HG03095 (cell line): ENCODE measurements around the gene SKIL.
A peak's percentile ranks its signal among the peaks of the same experiment; 100 is the strongest.
"Not testable (repeated sequence)": the region's sequence is repeated elsewhere in the genome, so short reads cannot be mapped to it uniquely, and the experiment has no call there.

Experiments
- ATAC-seq: cut with Tn5 transposase; IDR thresholded peaks from one replicate; pipeline ENCODE4 v1.9.1; 2021; ENCODE audit warnings: moderate library complexity; ENCODE audit not compliant: unreplicated experiment

SKIL gene

GRCh38 chr3:170357176-170358041 lies at the start of gene SKIL:
Gene SKIL, plus strand, starts transcription at chr3:170357715. Its CDS starts 2,617 bp downstream, at chr3:170360332.
- ATAC-seq = peak; percentile 52

- no peak for ATAC-seq
These were observed 48.5 kb upstream of the SKIL start for GRCh38 chr3:170309046-170309445.

GRCh38 chr3:170317954-170318353 lies 39.6 kb upstream of the SKIL start:
- ATAC-seq = no peak

GRCh38 chr3:170320461-170321121 lies 36.9 kb upstream of the SKIL start:
- ATAC-seq = no peak

GRCh38 chr3:170321321-170322034 lies 36.0 kb upstream of the SKIL start:
- ATAC-seq = no peak

- ATAC-seq = no peak
These were observed 34.8 kb upstream of the SKIL start for GRCh38 chr3:170322566-170323269.

GRCh38 chr3:170323331-170323730 lies 34.2 kb upstream of the SKIL start:
- ATAC-seq = no peak

- no peak for ATAC-seq
These were observed 32.6 kb upstream of the SKIL start for GRCh38 chr3:170324962-170325361.

- no peak for ATAC-seq
These were observed 30.3 kb upstream of the SKIL start for GRCh38 chr3:170327040-170327808.

GRCh38 chr3:170327868-170328548 lies 29.5 kb upstream of the SKIL start:
- not testable (repeated sequence) for ATAC-seq

GRCh38 chr3:170330366-170330765 lies 27.1 kb upstream of the SKIL start:
- ATAC-seq = no peak

- no peak for ATAC-seq
These were observed 26.4 kb upstream of the SKIL start for GRCh38 chr3:170331143-170331542.

GRCh38 chr3:170337420-170337819 lies 20.1 kb upstream of the SKIL start:
- no peak for ATAC-seq

GRCh38 chr3:170338690-170339340 lies 18.7 kb upstream of the SKIL start:
- ATAC-seq = no peak

- not testable (repeated sequence) for ATAC-seq
These were observed 15.2 kb upstream of the SKIL start for GRCh38 chr3:170342273-170342672.

- not testable (repeated sequence) for ATAC-seq
These were observed 13.7 kb upstream of the SKIL start for GRCh38 chr3:170343859-170344258.

GRCh38 chr3:170344971-170345370 lies 12.5 kb upstream of the SKIL start:
- ATAC-seq = no peak

- ATAC-seq = no peak
These were observed 10.8 kb upstream of the SKIL start for GRCh38 chr3:170346481-170347392.
